ENCODE results near the gene DGKG. TPM values are rescaled to one million over a fixed set of nuclear protein-coding genes. Genes with fewer than 3 reads are reported as not detected.
A peak's percentile ranks its signal among the peaks of the same experiment; 100 is the strongest.

The DGKG gene
- total and polyA plus RNA-seq, 9 of the 15 experiments (the other 6 are each of a cell fraction or from before 2014, with no cell fraction given) = 0.01 to 0.36 (median 0.15) TPM

DNA sequence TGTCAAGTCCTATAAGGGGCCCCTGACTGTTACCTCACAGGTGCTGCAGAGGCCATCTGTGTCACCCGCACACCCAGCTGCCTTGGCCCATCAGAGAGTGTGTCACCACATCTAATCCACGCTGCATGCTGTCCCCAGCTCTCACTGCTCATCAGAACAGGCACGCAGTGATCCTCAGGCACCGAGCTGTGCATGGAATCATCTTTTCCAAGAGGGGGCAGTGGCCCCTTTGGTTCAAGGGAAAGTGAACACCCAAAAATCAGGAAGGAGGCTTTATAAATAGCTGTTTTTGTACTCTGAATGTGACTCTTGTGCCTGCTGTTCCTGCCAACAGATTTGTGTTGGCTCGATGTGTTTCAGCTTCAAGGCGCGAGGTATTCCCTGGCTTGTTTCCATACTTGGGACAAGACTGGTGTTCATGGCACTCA, 142.8 kb downstream of the DGKG start:
- no peak overlapping the region for H3K27ac ChIP-seq (ENCODE audit: extremely low read depth, low read depth, low read length)
- no peaks in the 10 kb centered on the region for H3K9me1 ChIP-seq (ENCODE audit: control insufficient read depth, insufficient read depth, low read length)
- WGBS (ENCODE audit: insufficient coverage, low coverage, missing lambda C conversion rate) = 4% methylated on average over 7 of the region's 7 CpGs
- DNase-seq (ENCODE audit: extremely low read depth in 1 of 4, low spot score in 3 of 4) (no peak), FAIRE-seq (no peak), ATAC-seq (peak; percentile 51; the same call in 1 of the 3 replicates)
- CTCF ChIA-PET (ENCODE audit: low intra/inter-chr PET ratio) = interaction anchor here (0.7 to 1.0 kb wide), 2 partner anchors 78 to 239 kb away, joined by 3 to 4 read pairs; no protein-coding TSS in a partner anchor
- POLR2A ChIA-PET = interaction anchor here (1.0 kb wide), 1 partner anchor 24 kb away, joined by 4 read pairs; no protein-coding TSS in a partner anchor
- H3K79me2 ChIP-seq (ENCODE audit: control insufficient read depth, insufficient read depth, low read length) = no peaks in the 10 kb centered on the region
- BruUV-seq (replicated peaks) = no TSS peak
- H3K9me3 ChIP-seq (replicated peaks; ENCODE audit: control insufficient read depth, insufficient read depth, low read depth, low read length) = no peaks in the 10 kb centered on the region
- H3K9ac ChIP-seq (ENCODE audit: insufficient read depth in 1 of 2, low read depth in 2 of 2, low read length in 2 of 2) = no peak overlapping the region
- no peak overlapping the region for H3K4me2 ChIP-seq (ENCODE audit: insufficient read depth, low read length)
- no peak overlapping the region for H3K4me3 ChIP-seq
- no peaks in the 10 kb centered on the region for H3K36me3 ChIP-seq (ENCODE audit: control insufficient read depth, insufficient read depth, low read length)
- intact Hi-C loops (cut with micrococcal nuclease) (no loop called here), in situ Hi-C loops (cut with MboI) (no loop called here)
- H3K27me3 ChIP-seq (ENCODE audit: control insufficient read depth in 2 of 2, insufficient read depth in 2 of 2, low read length in 2 of 2) = peaks cover 27 to 54% of the 10 kb centered on the region in 2 experiments
- TF ChIP-seq DIDO1 (tag; IDR thresholded peaks at IDR 0.05; ENCODE audit: low read depth) = no peak
- TF ChIP-seq EZH2 (IDR thresholded peaks at IDR 0.05; ENCODE audit: borderline replicate concordance, low read depth, low read length) = no peak
- no peak for TF ChIP-seq ZBTB34 (CRISPR knock-in tag; IDR thresholded peaks at IDR 0.05)
- no peak for TF ChIP-seq ZNF324 (CRISPR knock-in tag; IDR thresholded peaks at IDR 0.05)
- TF ChIP-seq, protein P1, sequence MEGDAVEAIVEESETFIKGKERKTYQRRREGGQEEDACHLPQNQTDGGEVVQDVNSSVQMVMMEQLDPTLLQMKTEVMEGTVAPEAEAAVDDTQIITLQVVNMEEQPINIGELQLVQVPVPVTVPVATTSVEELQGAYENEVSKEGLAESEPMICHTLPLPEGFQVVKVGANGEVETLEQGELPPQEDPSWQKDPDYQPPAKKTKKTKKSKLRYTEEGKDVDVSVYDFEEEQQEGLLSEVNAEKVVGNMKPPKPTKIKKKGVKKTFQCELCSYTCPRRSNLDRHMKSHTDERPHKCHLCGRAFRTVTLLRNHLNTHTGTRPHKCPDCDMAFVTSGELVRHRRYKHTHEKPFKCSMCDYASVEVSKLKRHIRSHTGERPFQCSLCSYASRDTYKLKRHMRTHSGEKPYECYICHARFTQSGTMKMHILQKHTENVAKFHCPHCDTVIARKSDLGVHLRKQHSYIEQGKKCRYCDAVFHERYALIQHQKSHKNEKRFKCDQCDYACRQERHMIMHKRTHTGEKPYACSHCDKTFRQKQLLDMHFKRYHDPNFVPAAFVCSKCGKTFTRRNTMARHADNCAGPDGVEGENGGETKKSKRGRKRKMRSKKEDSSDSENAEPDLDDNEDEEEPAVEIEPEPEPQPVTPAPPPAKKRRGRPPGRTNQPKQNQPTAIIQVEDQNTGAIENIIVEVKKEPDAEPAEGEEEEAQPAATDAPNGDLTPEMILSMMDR (IDR thresholded peaks at IDR 0.05 in 2 of 3, conservative IDR thresholded peaks at IDR 0.05 in 1 of 3; ENCODE audit: insufficient read depth in 2 of 3, low read depth in 1 of 3, low read length in 3 of 3) = no peak
- TF ChIP-seq CREB5 (CRISPR knock-in tag; IDR thresholded peaks at IDR 0.05) = no peak
- no peak for TF ChIP-seq KLF6 (CRISPR knock-in tag; IDR thresholded peaks at IDR 0.05; ENCODE audit: borderline replicate concordance)
- no peak for TF ChIP-seq ZNF79 (CRISPR knock-in tag; IDR thresholded peaks at IDR 0.05; ENCODE audit: low read depth)
- TF ChIP-seq ZNF316 (IDR thresholded peaks at IDR 0.05) = no peak
- TF ChIP-seq, protein P2, sequence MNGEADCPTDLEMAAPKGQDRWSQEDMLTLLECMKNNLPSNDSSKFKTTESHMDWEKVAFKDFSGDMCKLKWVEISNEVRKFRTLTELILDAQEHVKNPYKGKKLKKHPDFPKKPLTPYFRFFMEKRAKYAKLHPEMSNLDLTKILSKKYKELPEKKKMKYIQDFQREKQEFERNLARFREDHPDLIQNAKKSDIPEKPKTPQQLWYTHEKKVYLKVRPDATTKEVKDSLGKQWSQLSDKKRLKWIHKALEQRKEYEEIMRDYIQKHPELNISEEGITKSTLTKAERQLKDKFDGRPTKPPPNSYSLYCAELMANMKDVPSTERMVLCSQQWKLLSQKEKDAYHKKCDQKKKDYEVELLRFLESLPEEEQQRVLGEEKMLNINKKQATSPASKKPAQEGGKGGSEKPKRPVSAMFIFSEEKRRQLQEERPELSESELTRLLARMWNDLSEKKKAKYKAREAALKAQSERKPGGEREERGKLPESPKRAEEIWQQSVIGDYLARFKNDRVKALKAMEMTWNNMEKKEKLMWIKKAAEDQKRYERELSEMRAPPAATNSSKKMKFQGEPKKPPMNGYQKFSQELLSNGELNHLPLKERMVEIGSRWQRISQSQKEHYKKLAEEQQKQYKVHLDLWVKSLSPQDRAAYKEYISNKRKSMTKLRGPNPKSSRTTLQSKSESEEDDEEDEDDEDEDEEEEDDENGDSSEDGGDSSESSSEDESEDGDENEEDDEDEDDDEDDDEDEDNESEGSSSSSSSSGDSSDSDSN (IDR thresholded peaks at IDR 0.05; ENCODE audit: borderline replicate concordance in 1 of 2, low read depth in 2 of 2, low read length in 2 of 2) = no peak
- no peak for TF ChIP-seq HOXB6 (CRISPR knock-in tag; IDR thresholded peaks at IDR 0.05; ENCODE audit: borderline replicate concordance)
- TF ChIP-seq ZNF133 (CRISPR knock-in tag; IDR thresholded peaks at IDR 0.05) = no peak
- TF ChIP-seq LARP7 (IDR thresholded peaks at IDR 0.05) = no peak
- no peak for TF ChIP-seq GABPB1 (CRISPR knock-in tag; IDR thresholded peaks at IDR 0.05)
- TF ChIP-seq HMG20A (CRISPR knock-in tag; conservative IDR thresholded peaks at IDR 0.05) = no peak
- no peak overlapping the region for H2AFZ ChIP-seq (ENCODE audit: low read depth, low read length)
- H3K4me1 ChIP-seq (replicated peaks in 1 of 2; ENCODE audit: control insufficient read depth in 2 of 2, insufficient read depth in 2 of 2, low read length in 2 of 2) = peaks cover 0 to 4% of the 10 kb centered on the region in 2 experiments; a peak in 1 of 5 replicates
- no peaks in the 10 kb centered on the region for H4K20me1 ChIP-seq (replicated peaks; ENCODE audit: control insufficient read depth, insufficient read depth, low read length)
